Fibroblast of lung (primary cell): ENCODE results near the gene ASIC4. TPM values are rescaled to one million over a fixed set of nuclear protein-coding genes. Genes with fewer than 3 reads are reported as not detected.

Source experiments
- DNase-seq, 2 donors: peaks; one replicate each; pipeline versions ENCODE4 v3.0.0 to v3.0.0-alpha.2; 2010; ENCODE audit warnings: low read depth in 2 of 2
- H2AFZ ChIP-seq: 2 replicates; pipeline ENCODE4 v1.5.1; 2012; ENCODE audit warnings: low read length, control low read depth, inconsistent platforms
- H3K27ac ChIP-seq: 2 replicates; pipeline ENCODE4 v1.5.1; 2011; ENCODE audit warnings: low read length, control low read depth; ENCODE audit not compliant: insufficient read depth
- H3K27me3 ChIP-seq: 2 replicates; pipeline ENCODE4 v1.5.1; 2011; ENCODE audit warnings: mild to moderate bottlenecking, low read length; ENCODE audit not compliant: control insufficient read depth, insufficient read depth
- H3K36me3 ChIP-seq: 2 replicates; pipeline ENCODE4 v1.5.1; 2011; ENCODE audit warnings: low read length; ENCODE audit not compliant: control insufficient read depth, insufficient read depth
- H3K4me1 ChIP-seq: 2 replicates; pipeline ENCODE4 v1.5.1; 2011; ENCODE audit warnings: low read length; ENCODE audit not compliant: control insufficient read depth, insufficient read depth; ENCODE audit errors: extremely low read depth
- H3K4me2 ChIP-seq: 2 replicates; pipeline ENCODE4 v1.5.1; 2011; ENCODE audit warnings: low read length, control low read depth; ENCODE audit not compliant: insufficient read depth; ENCODE audit errors: extremely low read depth
- H3K4me3 ChIP-seq, 4 experiments: fragments of 200-600 bp in 1 of 4; sonication (generic) in 1 of 4; replicated peaks in 1 of 4; 2 replicates each; pipeline ENCODE4 v1.5.1; 2011 to 2016; ENCODE audit warnings: low read length in 4 of 4, low read depth in 3 of 4, mild to moderate bottlenecking in 3 of 4, control low read depth in 2 of 4, inconsistent platforms in 1 of 4, mixed read lengths in 1 of 4; ENCODE audit not compliant: insufficient read depth in 1 of 4; ENCODE audit errors: control extremely low read depth in 1 of 4
- H3K79me2 ChIP-seq: 2 replicates; pipeline ENCODE4 v1.5.1; 2012; ENCODE audit warnings: mild to moderate bottlenecking, low read length, inconsistent platforms; ENCODE audit not compliant: control insufficient read depth, insufficient read depth
- H3K9ac ChIP-seq: 2 replicates; pipeline ENCODE4 v1.5.1; 2011; ENCODE audit warnings: mild to moderate bottlenecking, low read length, control low read depth; ENCODE audit not compliant: insufficient read depth
- H3K9me3 ChIP-seq: 2 replicates; pipeline ENCODE4 v1.5.1; 2012; ENCODE audit warnings: low read depth, low read length; ENCODE audit not compliant: control insufficient read depth, insufficient read depth
- H4K20me1 ChIP-seq: 2 replicates; pipeline ENCODE4 v1.5.1; 2011; ENCODE audit warnings: low read length; ENCODE audit not compliant: control insufficient read depth, insufficient read depth; ENCODE audit errors: extremely low read depth
- CTCF ChIP-seq, 2 donors: IDR thresholded peaks in 1 of 2; conservative IDR thresholded peaks in 1 of 2; 1 replicate in 1 of 2; 2 replicates in 1 of 2; pipeline ENCODE4 v1.5.1; 2011 to 2012; ENCODE audit warnings: low read length in 2 of 2, control low read depth in 1 of 2, inconsistent platforms in 1 of 2, low read depth in 1 of 2, mild to moderate bottlenecking in 1 of 2
- EZH2 ChIP-seq: IDR thresholded peaks from 2 replicates; pipeline ENCODE4 v1.5.1; 2012; ENCODE audit warnings: low read length, control low read depth, mild to moderate bottlenecking; ENCODE audit errors: missing control alignments
- polyA plus RNA-seq, 2 donors: library from polyadenylated mRNA; depleted of rRNA in 1 of 2; stranded (reverse) in 1 of 2; unstranded in 1 of 2; fragments of >200 nt; gene quantifications; 2 replicates each; pipeline ENCODE4 v1.2.1, GENCODE V29; 2011 to 2012; ENCODE audit warnings: missing spikeins in 1 of 2
- total RNA-seq: library from RNA; depleted of rRNA; stranded (reverse); fragments of >200 nt; gene quantifications from 2 replicates; pipeline ENCODE4 v1.2.1, GENCODE V29; 2014

The ASIC4 gene
- total and polyA plus RNA-seq, 2 donors (not counting 1 experiment from before 2014, with no cell fraction given) = 0.33 TPM; not detected in 1

- Histone ChIP-seq H3K4me3 (no peak overlapping the region), H4K20me1 (no peaks in the 10 kb centered on the region), H2AFZ (no peak overlapping the region), H3K36me3 (peaks cover 7% of the 10 kb centered on the region), H3K9ac (no peak overlapping the region), H3K9me3 (no peaks in the 10 kb centered on the region), H3K4me1 (peaks cover 7% of the 10 kb centered on the region), H3K79me2 (no peaks in the 10 kb centered on the region), H3K27me3 (no peaks in the 10 kb centered on the region), H3K4me2 (no peak overlapping the region), H3K27ac (no peak overlapping the region)
- DNase-seq = no peak
- TF ChIP-seq EZH2 = no peak
- no peak for TF ChIP-seq CTCF (conservative IDR thresholded peaks at IDR 0.05 in 1 of 2, IDR thresholded peaks at IDR 0.05 in 1 of 2; ENCODE audit: low read depth in 1 of 2, low read length in 2 of 2)
Observed at GRCh38 chr2:219466816-219467735, 47.2 kb upstream of the ASIC4 start.

- Histone ChIP-seq H3K27me3 (no peaks in the 10 kb centered on the region), H3K4me2 (no peak overlapping the region), H2AFZ (no peak overlapping the region), H3K4me3 (no peak overlapping the region), H3K9ac (no peak overlapping the region), H4K20me1 (no peaks in the 10 kb centered on the region), H3K79me2 (no peaks in the 10 kb centered on the region), H3K9me3 (no peaks in the 10 kb centered on the region), H3K36me3 (peaks cover 7% of the 10 kb centered on the region), H3K27ac (no peak overlapping the region), H3K4me1 (peaks cover 7% of the 10 kb centered on the region)
- no peak for DNase-seq
- TF ChIP-seq CTCF (conservative IDR thresholded peaks at IDR 0.05 in 1 of 2, IDR thresholded peaks at IDR 0.05 in 1 of 2; ENCODE audit: low read depth in 1 of 2, low read length in 2 of 2) (no peak), EZH2 (no peak)
Observed at GRCh38 chr2:219467736-219468075, 46.6 kb upstream of the ASIC4 start.

GRCh38 chr2:219468410-219469185, 45.7 kb upstream of the ASIC4 start:
- no peak overlapping the region for H3K27ac ChIP-seq
- H3K36me3 ChIP-seq = peaks cover 7% of the 10 kb centered on the region
- TF ChIP-seq EZH2 = no peak
- no peak for TF ChIP-seq CTCF (conservative IDR thresholded peaks at IDR 0.05 in 1 of 2, IDR thresholded peaks at IDR 0.05 in 1 of 2; ENCODE audit: low read depth in 1 of 2, low read length in 2 of 2)
- no peak overlapping the region for H3K9ac ChIP-seq
- no peak for DNase-seq
- no peak overlapping the region for H3K4me3 ChIP-seq
- no peaks in the 10 kb centered on the region for H4K20me1 ChIP-seq
- no peaks in the 10 kb centered on the region for H3K79me2 ChIP-seq
- H2AFZ ChIP-seq = no peak overlapping the region
- H3K9me3 ChIP-seq = no peaks in the 10 kb centered on the region
- H3K27me3 ChIP-seq = no peaks in the 10 kb centered on the region
- H3K4me1 ChIP-seq = peaks cover 7% of the 10 kb centered on the region
- H3K4me2 ChIP-seq = no peak overlapping the region
